OCI-M2 (cell line): ENCODE measurements around the gene SNED1.

Experiments used
- DNase-seq: peaks from one replicate; lab custom pipeline; 2025; ENCODE audit not compliant: unreplicated experiment; lab: John Stamatoyannopoulos, UW

Gene SNED1

GRCh38 chr2:240991378-240992263, 6.8 kb upstream of the SNED1 start:
- no peak for DNase-seq

GRCh38 chr2:240992572-240993291, 5.7 kb upstream of the SNED1 start:
- DNase-seq: no peak

GRCh38 chr2:240993446-240994170, 4.8 kb upstream of the SNED1 start:
- DNase-seq: no peak

GRCh38 chr2:240994171-240994896, 4.1 kb upstream of the SNED1 start:
- DNase-seq: no peak

- no peak for DNase-seq
Measured at GRCh38 chr2:240995041-240996021, 3.1 kb upstream of the SNED1 start.

- no peak for DNase-seq
Measured at GRCh38 chr2:240996161-240996833, 2.1 kb upstream of the SNED1 start.

GRCh38 chr2:240996834-240997140, 1.6 kb upstream of the SNED1 start:
- DNase-seq: no peak

- DNase-seq: no peak
Measured at GRCh38 chr2:240997141-240997855, 1.1 kb upstream of the SNED1 start.

GRCh38 chr2:240998706-240998994, 232 bp downstream of the SNED1 start:
- DNase-seq: no peak

GRCh38 chr2:240998995-240999791, 775 bp downstream of the SNED1 start:
- DNase-seq: no peak

GRCh38 chr2:240999873-241000541, 1.6 kb downstream of the SNED1 start:
- DNase-seq: no peak

GRCh38 chr2:241000831-241001321, 2.5 kb downstream of the SNED1 start:
- DNase-seq: no peak

GRCh38 chr2:241001413-241002274, 3.2 kb downstream of the SNED1 start:
- no peak for DNase-seq

- DNase-seq: no peak
Measured at GRCh38 chr2:241002275-241003046, 4.0 kb downstream of the SNED1 start.

- DNase-seq: no peak
Measured at GRCh38 chr2:241003047-241003360, 4.6 kb downstream of the SNED1 start.

GRCh38 chr2:241003369-241003768, 5.0 kb downstream of the SNED1 start:
- DNase-seq: no peak
